HEK293 (cell line): ENCODE measurements around the gene CEACAM20.

Source experiments
- GLI2 ChIP-seq: fragments of 450-650 bp; formaldehyde crosslinking; IDR thresholded peaks from 2 replicates; pipeline ENCODE4; 2017; ENCODE audit warnings: missing biosample characterization, missing genetic modification characterization, low read depth, borderline replicate concordance
- HOXA7 ChIP-seq: sonication (generic); formaldehyde crosslinking; IDR thresholded peaks from 2 replicates; pipeline ENCODE4 v1.8.1; 2022; ENCODE audit warnings: missing genetic modification reagents, borderline replicate concordance
- HOXC10 ChIP-seq: sonication (generic); formaldehyde crosslinking; IDR thresholded peaks from 2 replicates; pipeline ENCODE4 v1.8.1; 2023; ENCODE audit warnings: mild to moderate bottlenecking, missing genetic modification reagents
- KLF7 ChIP-seq: fragments of 450-650 bp; formaldehyde crosslinking; IDR thresholded peaks from 2 replicates; pipeline ENCODE4 v1.5.1; 2016; ENCODE audit warnings: missing biosample characterization, missing genetic modification characterization, borderline replicate concordance
- MYNN ChIP-seq: fragments of 450-650 bp; formaldehyde crosslinking; IDR thresholded peaks from 2 replicates; pipeline ENCODE4 v1.5.1; 2016; ENCODE audit warnings: missing biosample characterization, missing genetic modification characterization, borderline replicate concordance
- REPIN1 ChIP-seq: fragments of 450-650 bp; formaldehyde crosslinking; IDR thresholded peaks from 2 replicates; pipeline ENCODE4 v1.5.1; 2017; ENCODE audit warnings: missing biosample characterization, missing genetic modification characterization, low read depth
- YY1 ChIP-seq: fragments of 450-650 bp; formaldehyde crosslinking; IDR thresholded peaks from 2 replicates; pipeline ENCODE4 v1.5.1; 2018; ENCODE audit warnings: missing biosample characterization, missing genetic modification characterization
- ZBTB1 ChIP-seq: fragments of 450-650 bp; formaldehyde crosslinking; IDR thresholded peaks from 2 replicates; pipeline ENCODE4 v1.5.1; 2016; ENCODE audit warnings: missing biosample characterization, missing genetic modification characterization
- ZFP41 ChIP-seq: fragments of 450-650 bp; formaldehyde crosslinking; IDR thresholded peaks from 2 replicates; pipeline ENCODE4 v1.5.1; 2016; ENCODE audit warnings: missing biosample characterization, missing genetic modification characterization, borderline replicate concordance
- ZNF175 ChIP-seq: fragments of 450-650 bp; formaldehyde crosslinking; IDR thresholded peaks from 2 replicates; pipeline ENCODE4 v1.5.1; 2016; ENCODE audit warnings: missing biosample characterization, missing genetic modification characterization
- ZNF211 ChIP-seq: fragments of 450-650 bp; formaldehyde crosslinking; IDR thresholded peaks from 2 replicates; pipeline ENCODE4 v1.5.1; 2016; ENCODE audit warnings: low read depth, missing biosample characterization, missing genetic modification characterization
- ZNF266 ChIP-seq: fragments of 450-650 bp; formaldehyde crosslinking; IDR thresholded peaks from 2 replicates; pipeline ENCODE4 v1.5.1; 2016; ENCODE audit warnings: missing biosample characterization, missing genetic modification characterization, low read depth
- ZNF366 ChIP-seq: fragments of 450-650 bp; formaldehyde crosslinking; conservative IDR thresholded peaks from 2 replicates; pipeline ENCODE4 v1.5.1; 2016; ENCODE audit warnings: missing biosample characterization, missing genetic modification characterization
- ZNF416 ChIP-seq: fragments of 450-650 bp; formaldehyde crosslinking; IDR thresholded peaks from 2 replicates; pipeline ENCODE4 v1.5.1; 2016; ENCODE audit warnings: missing biosample characterization, missing genetic modification characterization
- ZNF426 ChIP-seq: fragments of 450-650 bp; formaldehyde crosslinking; IDR thresholded peaks from 2 replicates; pipeline ENCODE4 v1.5.1; 2017; ENCODE audit warnings: missing biosample characterization, missing genetic modification characterization, mild to moderate bottlenecking, inconsistent platforms, moderate library complexity
- ZNF433 ChIP-seq: fragments of 450-650 bp; formaldehyde crosslinking; IDR thresholded peaks from 2 replicates; pipeline ENCODE4 v1.5.1; 2016; ENCODE audit warnings: missing biosample characterization, missing genetic modification characterization, low read depth
- ZNF548 ChIP-seq: fragments of 450-650 bp; formaldehyde crosslinking; IDR thresholded peaks from 2 replicates; pipeline ENCODE4 v1.5.1; 2016; ENCODE audit warnings: missing biosample characterization, missing genetic modification characterization
- ZNF600 ChIP-seq: fragments of 450-650 bp; formaldehyde crosslinking; IDR thresholded peaks from 2 replicates; pipeline ENCODE4 v1.5.1; 2016; ENCODE audit warnings: missing biosample characterization, missing genetic modification characterization
- ZNF776 ChIP-seq: fragments of 450-650 bp; formaldehyde crosslinking; IDR thresholded peaks from 2 replicates; pipeline ENCODE4 v1.5.0; 2017; ENCODE audit warnings: missing biosample characterization, missing genetic modification characterization, borderline replicate concordance
- ZSCAN23 ChIP-seq: fragments of 450-650 bp; formaldehyde crosslinking; IDR thresholded peaks from 2 replicates; pipeline ENCODE4 v1.5.1; 2016; ENCODE audit warnings: missing biosample characterization, missing genetic modification characterization
- TF ChIP-seq, protein P1 (sequence below): fragments of 450-650 bp; IDR thresholded peaks from 2 replicates; pipeline ENCODE4 v1.5.1; 2018; ENCODE audit warnings: missing biosample characterization, mild to moderate bottlenecking, missing genetic modification characterization
- TF ChIP-seq, protein P2 (sequence below): fragments of 450-650 bp; formaldehyde crosslinking; IDR thresholded peaks from 2 replicates; pipeline ENCODE4 v1.5.1; 2016; ENCODE audit warnings: missing biosample characterization, missing genetic modification characterization, borderline replicate concordance
- TF ChIP-seq, protein P3 (sequence below): fragments of 450-650 bp; formaldehyde crosslinking; IDR thresholded peaks from 2 replicates; pipeline ENCODE4 v1.5.1; 2017; ENCODE audit warnings: missing biosample characterization, missing genetic modification characterization
- TF ChIP-seq, protein P4 (sequence below): fragments of 450-650 bp; formaldehyde crosslinking; IDR thresholded peaks from 2 replicates; pipeline ENCODE4 v1.5.1; 2017; ENCODE audit warnings: missing biosample characterization, missing genetic modification characterization
- TF ChIP-seq, protein P5 (sequence below): fragments of 450-650 bp; formaldehyde crosslinking; IDR thresholded peaks from 2 replicates; pipeline ENCODE4 v1.5.1; 2016; ENCODE audit warnings: missing biosample characterization, missing genetic modification characterization
- TF ChIP-seq, protein P6 (sequence below): fragments of 450-650 bp; formaldehyde crosslinking; IDR thresholded peaks from 2 replicates; pipeline ENCODE4 v1.5.1; 2016; ENCODE audit warnings: missing biosample characterization, missing genetic modification characterization

The CEACAM20 gene

DNA sequence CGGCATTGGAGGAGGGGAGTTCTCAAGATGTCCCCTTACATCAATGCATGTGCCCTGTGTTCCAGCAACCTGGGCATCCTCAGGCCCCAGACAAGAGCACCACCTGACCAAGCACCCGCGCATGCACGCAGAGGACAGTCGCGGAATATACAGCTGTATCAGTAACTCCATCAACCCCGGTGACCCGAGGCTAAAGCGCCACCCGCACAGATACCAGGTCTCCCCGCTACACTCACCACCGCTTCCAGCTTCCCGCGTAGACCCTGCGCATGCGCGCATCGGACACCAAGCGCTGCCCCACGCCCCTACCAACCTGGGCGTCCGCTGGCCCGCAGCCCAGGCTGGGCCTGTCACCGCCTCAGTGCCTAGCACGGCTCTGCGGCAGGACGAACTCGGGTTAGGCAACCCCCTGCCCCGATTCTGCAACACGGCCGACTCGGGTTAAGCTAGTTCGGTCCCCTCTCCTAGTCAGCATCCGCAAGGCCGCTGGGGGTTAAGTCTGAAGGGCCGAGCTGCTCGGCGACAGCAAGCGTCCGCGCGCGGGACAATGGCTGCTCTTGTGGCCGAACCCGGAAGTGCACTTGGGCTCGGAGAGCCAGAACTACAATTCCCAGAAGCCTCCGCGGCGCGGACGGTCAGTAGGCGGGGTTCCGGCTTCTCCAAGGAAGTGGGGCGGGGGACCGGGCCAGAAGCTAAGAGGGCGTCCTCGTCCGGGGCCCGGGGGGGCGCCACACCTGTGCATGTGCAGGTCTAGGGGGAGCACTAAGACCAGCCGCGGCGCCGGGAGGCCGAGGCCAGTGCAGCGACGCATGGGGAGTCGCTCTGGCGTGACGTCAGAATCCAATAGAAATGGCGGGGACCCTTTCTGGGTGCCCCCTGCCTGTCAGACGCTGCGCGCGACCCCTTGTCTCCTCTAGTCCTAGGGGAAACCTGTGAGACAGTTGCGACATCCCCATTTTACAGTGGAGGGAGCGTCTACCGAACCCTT is 29.2 kb downstream of the CEACAM20 start, which contains the start of gene ZNF180 (continued):
- no peak for TF ChIP-seq ZSCAN23 (tag by site-specific recombination)
- TF ChIP-seq, protein P1, sequence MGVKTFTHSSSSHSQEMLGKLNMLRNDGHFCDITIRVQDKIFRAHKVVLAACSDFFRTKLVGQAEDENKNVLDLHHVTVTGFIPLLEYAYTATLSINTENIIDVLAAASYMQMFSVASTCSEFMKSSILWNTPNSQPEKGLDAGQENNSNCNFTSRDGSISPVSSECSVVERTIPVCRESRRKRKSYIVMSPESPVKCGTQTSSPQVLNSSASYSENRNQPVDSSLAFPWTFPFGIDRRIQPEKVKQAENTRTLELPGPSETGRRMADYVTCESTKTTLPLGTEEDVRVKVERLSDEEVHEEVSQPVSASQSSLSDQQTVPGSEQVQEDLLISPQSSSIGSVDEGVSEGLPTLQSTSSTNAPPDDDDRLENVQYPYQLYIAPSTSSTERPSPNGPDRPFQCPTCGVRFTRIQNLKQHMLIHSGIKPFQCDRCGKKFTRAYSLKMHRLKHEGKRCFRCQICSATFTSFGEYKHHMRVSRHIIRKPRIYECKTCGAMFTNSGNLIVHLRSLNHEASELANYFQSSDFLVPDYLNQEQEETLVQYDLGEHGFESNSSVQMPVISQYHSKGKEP, result peak; percentile 51; the same call in 1 of the 2 replicates
- peak; percentile 77; the same call in 1 of the 2 replicates for TF ChIP-seq ZNF600
- TF ChIP-seq YY1 (tag by site-specific recombination), result peak; percentile 90
- no peak for TF ChIP-seq REPIN1 (tag by site-specific recombination)
- TF ChIP-seq ZNF366, result no peak
- no peak for TF ChIP-seq ZNF776 (tag by site-specific recombination)
- TF ChIP-seq, protein P2, sequence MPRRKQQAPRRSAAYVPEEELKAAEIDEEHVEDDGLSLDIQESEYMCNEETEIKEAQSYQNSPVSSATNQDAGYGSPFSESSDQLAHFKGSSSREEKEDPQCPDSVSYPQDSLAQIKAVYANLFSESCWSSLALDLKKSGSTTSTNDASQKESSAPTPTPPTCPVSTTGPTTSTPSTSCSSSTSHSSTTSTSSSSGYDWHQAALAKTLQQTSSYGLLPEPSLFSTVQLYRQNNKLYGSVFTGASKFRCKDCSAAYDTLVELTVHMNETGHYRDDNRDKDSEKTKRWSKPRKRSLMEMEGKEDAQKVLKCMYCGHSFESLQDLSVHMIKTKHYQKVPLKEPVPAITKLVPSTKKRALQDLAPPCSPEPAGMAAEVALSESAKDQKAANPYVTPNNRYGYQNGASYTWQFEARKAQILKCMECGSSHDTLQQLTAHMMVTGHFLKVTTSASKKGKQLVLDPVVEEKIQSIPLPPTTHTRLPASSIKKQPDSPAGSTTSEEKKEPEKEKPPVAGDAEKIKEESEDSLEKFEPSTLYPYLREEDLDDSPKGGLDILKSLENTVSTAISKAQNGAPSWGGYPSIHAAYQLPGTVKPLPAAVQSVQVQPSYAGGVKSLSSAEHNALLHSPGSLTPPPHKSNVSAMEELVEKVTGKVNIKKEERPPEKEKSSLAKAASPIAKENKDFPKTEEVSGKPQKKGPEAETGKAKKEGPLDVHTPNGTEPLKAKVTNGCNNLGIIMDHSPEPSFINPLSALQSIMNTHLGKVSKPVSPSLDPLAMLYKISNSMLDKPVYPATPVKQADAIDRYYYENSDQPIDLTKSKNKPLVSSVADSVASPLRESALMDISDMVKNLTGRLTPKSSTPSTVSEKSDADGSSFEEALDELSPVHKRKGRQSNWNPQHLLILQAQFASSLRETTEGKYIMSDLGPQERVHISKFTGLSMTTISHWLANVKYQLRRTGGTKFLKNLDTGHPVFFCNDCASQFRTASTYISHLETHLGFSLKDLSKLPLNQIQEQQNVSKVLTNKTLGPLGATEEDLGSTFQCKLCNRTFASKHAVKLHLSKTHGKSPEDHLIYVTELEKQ (tag by site-specific recombination), result no peak
- no peak for TF ChIP-seq ZNF548
- TF ChIP-seq, protein P3, sequence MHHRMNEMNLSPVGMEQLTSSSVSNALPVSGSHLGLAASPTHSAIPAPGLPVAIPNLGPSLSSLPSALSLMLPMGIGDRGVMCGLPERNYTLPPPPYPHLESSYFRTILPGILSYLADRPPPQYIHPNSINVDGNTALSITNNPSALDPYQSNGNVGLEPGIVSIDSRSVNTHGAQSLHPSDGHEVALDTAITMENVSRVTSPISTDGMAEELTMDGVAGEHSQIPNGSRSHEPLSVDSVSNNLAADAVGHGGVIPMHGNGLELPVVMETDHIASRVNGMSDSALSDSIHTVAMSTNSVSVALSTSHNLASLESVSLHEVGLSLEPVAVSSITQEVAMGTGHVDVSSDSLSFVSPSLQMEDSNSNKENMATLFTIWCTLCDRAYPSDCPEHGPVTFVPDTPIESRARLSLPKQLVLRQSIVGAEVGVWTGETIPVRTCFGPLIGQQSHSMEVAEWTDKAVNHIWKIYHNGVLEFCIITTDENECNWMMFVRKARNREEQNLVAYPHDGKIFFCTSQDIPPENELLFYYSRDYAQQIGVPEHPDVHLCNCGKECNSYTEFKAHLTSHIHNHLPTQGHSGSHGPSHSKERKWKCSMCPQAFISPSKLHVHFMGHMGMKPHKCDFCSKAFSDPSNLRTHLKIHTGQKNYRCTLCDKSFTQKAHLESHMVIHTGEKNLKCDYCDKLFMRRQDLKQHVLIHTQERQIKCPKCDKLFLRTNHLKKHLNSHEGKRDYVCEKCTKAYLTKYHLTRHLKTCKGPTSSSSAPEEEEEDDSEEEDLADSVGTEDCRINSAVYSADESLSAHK, result no peak
- no peak for TF ChIP-seq ZNF433 (tag by site-specific recombination)
- TF ChIP-seq GLI2 (tag by site-specific recombination), result no peak
- TF ChIP-seq, protein P4, sequence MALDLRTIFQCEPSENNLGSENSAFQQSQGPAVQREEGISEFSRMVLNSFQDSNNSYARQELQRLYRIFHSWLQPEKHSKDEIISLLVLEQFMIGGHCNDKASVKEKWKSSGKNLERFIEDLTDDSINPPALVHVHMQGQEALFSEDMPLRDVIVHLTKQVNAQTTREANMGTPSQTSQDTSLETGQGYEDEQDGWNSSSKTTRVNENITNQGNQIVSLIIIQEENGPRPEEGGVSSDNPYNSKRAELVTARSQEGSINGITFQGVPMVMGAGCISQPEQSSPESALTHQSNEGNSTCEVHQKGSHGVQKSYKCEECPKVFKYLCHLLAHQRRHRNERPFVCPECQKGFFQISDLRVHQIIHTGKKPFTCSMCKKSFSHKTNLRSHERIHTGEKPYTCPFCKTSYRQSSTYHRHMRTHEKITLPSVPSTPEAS (tag by site-specific recombination), result no peak
- no peak for TF ChIP-seq MYNN
- TF ChIP-seq, protein P5, sequence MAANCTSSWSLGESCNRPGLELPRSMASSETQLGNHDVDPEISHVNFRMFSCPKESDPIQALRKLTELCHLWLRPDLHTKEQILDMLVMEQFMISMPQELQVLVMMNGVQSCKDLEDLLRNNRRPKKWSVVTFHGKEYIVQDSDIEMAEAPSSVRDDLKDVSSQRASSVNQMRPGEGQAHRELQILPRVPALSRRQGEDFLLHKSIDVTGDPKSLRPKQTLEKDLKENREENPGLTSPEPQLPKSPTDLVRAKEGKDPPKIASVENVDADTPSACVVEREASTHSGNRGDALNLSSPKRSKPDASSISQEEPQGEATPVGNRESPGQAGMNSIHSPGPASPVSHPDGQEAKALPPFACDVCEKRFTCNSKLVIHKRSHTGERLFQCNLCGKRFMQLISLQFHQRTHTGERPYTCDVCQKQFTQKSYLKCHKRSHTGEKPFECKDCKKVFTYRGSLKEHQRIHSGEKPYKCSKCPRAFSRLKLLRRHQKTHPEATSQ (tag by site-specific recombination), result peak; percentile 85; the same call in 1 of the 2 replicates
- no peak for TF ChIP-seq ZNF175 (tag by site-specific recombination)
- no peak for TF ChIP-seq ZNF266
- no peak for TF ChIP-seq ZFP41 (tag by site-specific recombination)
- TF ChIP-seq, protein P6, sequence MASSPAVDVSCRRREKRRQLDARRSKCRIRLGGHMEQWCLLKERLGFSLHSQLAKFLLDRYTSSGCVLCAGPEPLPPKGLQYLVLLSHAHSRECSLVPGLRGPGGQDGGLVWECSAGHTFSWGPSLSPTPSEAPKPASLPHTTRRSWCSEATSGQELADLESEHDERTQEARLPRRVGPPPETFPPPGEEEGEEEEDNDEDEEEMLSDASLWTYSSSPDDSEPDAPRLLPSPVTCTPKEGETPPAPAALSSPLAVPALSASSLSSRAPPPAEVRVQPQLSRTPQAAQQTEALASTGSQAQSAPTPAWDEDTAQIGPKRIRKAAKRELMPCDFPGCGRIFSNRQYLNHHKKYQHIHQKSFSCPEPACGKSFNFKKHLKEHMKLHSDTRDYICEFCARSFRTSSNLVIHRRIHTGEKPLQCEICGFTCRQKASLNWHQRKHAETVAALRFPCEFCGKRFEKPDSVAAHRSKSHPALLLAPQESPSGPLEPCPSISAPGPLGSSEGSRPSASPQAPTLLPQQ (tag by site-specific recombination), result peak; percentile 89
- TF ChIP-seq ZNF416 (tag by site-specific recombination), result peak; percentile 49; the same call in 1 of the 2 replicates
- TF ChIP-seq ZBTB1 (tag by site-specific recombination), result no peak
- TF ChIP-seq HOXC10 (CRISPR knock-in tag), result no peak
- TF ChIP-seq ZNF211, result no peak
- TF ChIP-seq ZNF426 (tag by site-specific recombination), result no peak
- no peak for TF ChIP-seq HOXA7
- TF ChIP-seq KLF7 (tag by site-specific recombination), result peak; percentile 90; the same call in 1 of the 2 replicates
